ENCODE measurements around the gene HES7. TPM values are rescaled to one million over a fixed set of nuclear protein-coding genes. Genes with fewer than 3 reads are reported as not detected.

HES7 gene
- total RNA-seq, 2 experiments from 2014 or later = 2.5 to 2.8 TPM

GRCh38 chr17:8091033-8091687 is 32.7 kb downstream of the HES7 start:
- CTCF ChIA-PET = interaction anchor here (0.7 to 13.4 kb wide), 6 partner anchors 10 to 63 kb away, joined by 3 to 172 read pairs (median 42); partner anchors contain the start of gene ALOXE3
- peaks cover 24% of the 10 kb centered on the region for H3K27me3 Mint-ChIP-seq
- H3K9me3 Mint-ChIP-seq = no peaks in the 10 kb centered on the region
- DNase-seq = no peak
- intact Hi-C loops (cut with micrococcal nuclease) = no loop called here
- H3K4me1 Mint-ChIP-seq (ENCODE audit: low read depth) = peaks cover 10% of the 10 kb centered on the region
- no peaks in the 10 kb centered on the region for H3K36me3 Mint-ChIP-seq
- H3K4me3 Mint-ChIP-seq = no peak overlapping the region
- POLR2A ChIA-PET = no interaction called here
- no peak overlapping the region for H3K27ac Mint-ChIP-seq

GRCh38 chr17:8089728-8090127 is 34.2 kb downstream of the HES7 start:
- no peak for DNase-seq
- no peak overlapping the region for H3K4me3 Mint-ChIP-seq
- no peaks in the 10 kb centered on the region for H3K9me3 Mint-ChIP-seq
- H3K27ac Mint-ChIP-seq = no peak overlapping the region
- H3K27me3 Mint-ChIP-seq = peaks cover 25% of the 10 kb centered on the region
- ChIA-PET CTCF (interaction anchor here (3.5 to 13.4 kb wide), 4 partner anchors 13 to 31 kb away, joined by 19 to 172 read pairs (median 116); partner anchors contain the start of gene ALOXE3), POLR2A (no interaction called here)
- H3K36me3 Mint-ChIP-seq = no peaks in the 10 kb centered on the region
- H3K4me1 Mint-ChIP-seq (ENCODE audit: low read depth) = peaks cover 7% of the 10 kb centered on the region
- intact Hi-C loops (cut with micrococcal nuclease) = no loop called here

- ChIA-PET CTCF (interaction anchor here (2.7 to 13.4 kb wide), 2 partner anchors 12 to 23 kb away, joined by 17 to 169 read pairs; no protein-coding TSS in a partner anchor), POLR2A (interaction anchor here (1.0 kb wide), 1 partner anchor 14 kb away, joined by 3 read pairs; no protein-coding TSS in a partner anchor)
- H3K4me1 Mint-ChIP-seq (ENCODE audit: low read depth) = no peaks in the 10 kb centered on the region
- DNase-seq = no peak
- no peaks in the 10 kb centered on the region for H3K36me3 Mint-ChIP-seq
- no peak overlapping the region for H3K4me3 Mint-ChIP-seq
- intact Hi-C loops (cut with micrococcal nuclease) = no loop called here
- peaks cover 26% of the 10 kb centered on the region for H3K27me3 Mint-ChIP-seq
- H3K27ac Mint-ChIP-seq = no peak overlapping the region
- no peaks in the 10 kb centered on the region for H3K9me3 Mint-ChIP-seq
Measured at GRCh38 chr17:8087952-8088230, 36.0 kb downstream of the HES7 start.

- no peak for DNase-seq
- Mint-ChIP-seq H3K9me3 (no peaks in the 10 kb centered on the region), H3K4me1 (ENCODE audit: low read depth) (no peaks in the 10 kb centered on the region), H3K27me3 (peaks cover 23% of the 10 kb centered on the region), H3K27ac (no peak within 1 kb of the TSS), H3K4me3 (no peak within 1 kb of the TSS), H3K36me3 (no peaks in the 10 kb centered on the region)
- intact Hi-C loops (cut with micrococcal nuclease) = no loop called here
- ChIA-PET CTCF (interaction anchor here (2.7 to 13.4 kb wide), 2 partner anchors 11 to 23 kb away, joined by 17 to 169 read pairs; no protein-coding TSS in a partner anchor), POLR2A (interaction anchor here (1.0 kb wide), 1 partner anchor 14 kb away, joined by 3 read pairs; no protein-coding TSS in a partner anchor)
Measured at GRCh38 chr17:8087075-8087951, 36.6 kb downstream of the HES7 start, which contains the start of gene ALOX12B. TSS of gene ALOX12B (minus strand) at chr17:8087716. CDS start at chr17:8087442, 274 bp downstream.

GRCh38 chr17:8084250-8084649 is 39.7 kb downstream of the HES7 start:
- Mint-ChIP-seq H3K4me3 (no peak overlapping the region), H3K4me1 (ENCODE audit: low read depth) (peaks cover 13% of the 10 kb centered on the region), H3K27ac (no peak overlapping the region), H3K36me3 (peaks cover 11% of the 10 kb centered on the region), H3K27me3 (peaks cover 9% of the 10 kb centered on the region), H3K9me3 (no peaks in the 10 kb centered on the region)
- POLR2A ChIA-PET = no interaction called here
- CTCF ChIA-PET = interaction anchor here (0.6 to 13.4 kb wide), 4 partner anchors 8 to 222 kb away, joined by 3 to 169 read pairs (median 14); no protein-coding TSS in a partner anchor
- intact Hi-C loops (cut with micrococcal nuclease) = no loop called here
- DNase-seq = no peak

GRCh38 chr17:8082292-8082691 is 41.6 kb downstream of the HES7 start:
- no peak overlapping the region for H3K4me3 Mint-ChIP-seq
- DNase-seq = no peak
- ChIA-PET CTCF (interaction anchor here (1.0 to 13.4 kb wide), 4 partner anchors 6 to 56 kb away, joined by 3 to 169 read pairs (median 16); no protein-coding TSS in a partner anchor), POLR2A (no interaction called here)
- H3K36me3 Mint-ChIP-seq = peaks cover 11% of the 10 kb centered on the region
- intact Hi-C loops (cut with micrococcal nuclease) = no loop called here
- H3K27ac Mint-ChIP-seq = no peak overlapping the region
- no peaks in the 10 kb centered on the region for H3K9me3 Mint-ChIP-seq
- H3K27me3 Mint-ChIP-seq = peaks cover 4% of the 10 kb centered on the region
- peaks cover 13% of the 10 kb centered on the region for H3K4me1 Mint-ChIP-seq (ENCODE audit: low read depth)

GRCh38 chr17:8081876-8082275 is 42.0 kb downstream of the HES7 start:
- ChIA-PET CTCF (interaction anchor here (1.0 to 13.4 kb wide), 5 partner anchors 5 to 37 kb away, joined by 4 to 169 read pairs (median 26); partner anchors contain the start of gene ALOXE3), POLR2A (no interaction called here)
- intact Hi-C loops (cut with micrococcal nuclease) = no loop called here
- no peak for DNase-seq
- peaks cover 13% of the 10 kb centered on the region for H3K4me1 Mint-ChIP-seq (ENCODE audit: low read depth)
- H3K36me3 Mint-ChIP-seq = peaks cover 11% of the 10 kb centered on the region
- H3K4me3 Mint-ChIP-seq = no peak overlapping the region
- H3K27me3 Mint-ChIP-seq = peaks cover 3% of the 10 kb centered on the region
- H3K27ac Mint-ChIP-seq = no peak overlapping the region
- H3K9me3 Mint-ChIP-seq = no peaks in the 10 kb centered on the region

GRCh38 chr17:8080799-8081219 is 43.1 kb downstream of the HES7 start:
- intact Hi-C loops (cut with micrococcal nuclease) = no loop called here
- no peak overlapping the region for H3K27ac Mint-ChIP-seq
- peaks cover 3% of the 10 kb centered on the region for H3K27me3 Mint-ChIP-seq
- CTCF ChIA-PET = interaction anchor here (1.0 to 3.6 kb wide), 7 partner anchors 10 to 77 kb away, joined by 3 to 43 read pairs (median 4); partner anchors contain the start of gene ALOXE3
- peak overlapping the region; percentile 93 for H3K4me3 Mint-ChIP-seq
- H3K36me3 Mint-ChIP-seq = peaks cover 11% of the 10 kb centered on the region
- DNase-seq = no peak
- POLR2A ChIA-PET = no interaction called here
- no peaks in the 10 kb centered on the region for H3K9me3 Mint-ChIP-seq
- H3K4me1 Mint-ChIP-seq (ENCODE audit: low read depth) = peaks cover 13% of the 10 kb centered on the region

- Mint-ChIP-seq H3K36me3 (peaks cover 11% of the 10 kb centered on the region), H3K27ac (peak overlapping the region; percentile 81)
- POLR2A ChIA-PET = no interaction called here
Measured at GRCh38 chr17:8080208-8080798, 43.6 kb downstream of the HES7 start.

GRCh38 chr17:8079291-8080207 is 44.4 kb downstream of the HES7 start:
- Mint-ChIP-seq H3K36me3 (peaks cover 11% of the 10 kb centered on the region), H3K9me3 (no peaks in the 10 kb centered on the region), H3K4me3 (peak overlapping the region; percentile 93), H3K27me3 (peaks cover 10% of the 10 kb centered on the region), H3K27ac (peak overlapping the region; percentile 81), H3K4me1 (ENCODE audit: low read depth) (peaks cover 13% of the 10 kb centered on the region)
- intact Hi-C loops (cut with micrococcal nuclease) = loop anchor here (1.0 to 2.0 kb wide), 2 partner anchors 19 to 40 kb away; no protein-coding TSS in a partner anchor
- DNase-seq = peak; percentile 89
- ChIA-PET CTCF (interaction anchor here (0.7 to 12.2 kb wide), 25 partner anchors 9 to 246 kb away, joined by 3 to 298 read pairs (median 3); partner anchors contain the start of genes ALOX12B, ALOXE3, CNTROB and CYB5D1), POLR2A (interaction anchor here (0.9 to 1.9 kb wide), 4 partner anchors 72 to 107 kb away, joined by 3 to 4 read pairs (median 4); partner anchors contain the start of gene PER1)

More at GRCh38 chr17:8080208-8080798, 43.6 kb downstream of the HES7 start:
- CTCF ChIA-PET = interaction anchor here (0.9 to 12.2 kb wide), 11 partner anchors 8 to 78 kb away, joined by 3 to 298 read pairs (median 5); partner anchors contain the start of genes ALOX12B, ALOXE3 and HES7
- intact Hi-C loops (cut with micrococcal nuclease) = no loop called here
- Mint-ChIP-seq H3K4me1 (ENCODE audit: low read depth) (peaks cover 13% of the 10 kb centered on the region), H3K9me3 (no peaks in the 10 kb centered on the region), H3K4me3 (peak overlapping the region; percentile 93), H3K27me3 (peaks cover 4% of the 10 kb centered on the region)
- DNase-seq = no peak
